ENCODE data around the gene HMCES.

HMCES gene

DNA sequence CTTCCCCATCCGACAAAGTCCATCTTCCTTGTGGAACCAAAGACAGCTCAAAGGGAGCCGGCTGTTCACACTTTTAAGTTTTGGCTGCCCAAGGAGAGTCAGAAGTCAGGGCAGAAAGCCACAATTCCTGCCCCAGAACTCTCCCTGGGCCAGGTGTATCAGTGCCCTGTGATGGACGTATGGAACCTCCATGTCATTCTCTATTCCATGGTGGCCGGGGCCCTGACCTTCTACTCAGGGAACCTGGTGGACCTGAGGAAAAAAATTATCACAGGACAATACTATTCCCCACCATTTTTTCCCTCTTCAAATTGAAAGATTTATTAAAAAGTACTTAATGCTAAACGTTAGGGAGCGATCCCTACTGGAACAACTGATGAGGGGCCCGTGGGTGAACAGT is 66.6 kb downstream of the HMCES start:
- no peaks in the 10 kb centered on the region for H3K36me3 ChIP-seq (ENCODE audit: control insufficient read depth in 2 of 2, insufficient read depth in 1 of 2, low read length in 2 of 2)
- H3K4me1 ChIP-seq (ENCODE audit: control insufficient read depth, insufficient read depth, low read length): no peaks in the 10 kb centered on the region
- H3K9me3 ChIP-seq (ENCODE audit: control insufficient read depth, insufficient read depth, low read depth, low read length): no peaks in the 10 kb centered on the region
- POLR2A ChIA-PET: no interaction called here
- no peak overlapping the region for H3K4me3 ChIP-seq (ENCODE audit: low read depth, low read length)
- CTCF ChIA-PET: interaction anchor here (0.6 kb wide), 1 partner anchor 370 kb away, joined by 3 read pairs; no protein-coding TSS in a partner anchor
- TF ChIP-seq YY1 (tag by site-specific recombination; IDR thresholded peaks at IDR 0.05): no peak
- no peak for TF ChIP-seq ZNF114 (tag by site-specific recombination; IDR thresholded peaks at IDR 0.05)
- TF ChIP-seq ZNF18 (tag by site-specific recombination; IDR thresholded peaks at IDR 0.05): no peak
- TF ChIP-seq TRIM28 (IDR thresholded peaks at IDR 0.05; ENCODE audit: borderline replicate concordance, low read length): no peak
- no peak for TF ChIP-seq ZNF600 (tag by site-specific recombination; IDR thresholded peaks at IDR 0.05)
- TF ChIP-seq YY2 (tag by site-specific recombination; IDR thresholded peaks at IDR 0.05): no peak
- TF ChIP-seq PRDM10 (tag by site-specific recombination; IDR thresholded peaks at IDR 0.05): no peak
- TF ChIP-seq, protein P1, sequence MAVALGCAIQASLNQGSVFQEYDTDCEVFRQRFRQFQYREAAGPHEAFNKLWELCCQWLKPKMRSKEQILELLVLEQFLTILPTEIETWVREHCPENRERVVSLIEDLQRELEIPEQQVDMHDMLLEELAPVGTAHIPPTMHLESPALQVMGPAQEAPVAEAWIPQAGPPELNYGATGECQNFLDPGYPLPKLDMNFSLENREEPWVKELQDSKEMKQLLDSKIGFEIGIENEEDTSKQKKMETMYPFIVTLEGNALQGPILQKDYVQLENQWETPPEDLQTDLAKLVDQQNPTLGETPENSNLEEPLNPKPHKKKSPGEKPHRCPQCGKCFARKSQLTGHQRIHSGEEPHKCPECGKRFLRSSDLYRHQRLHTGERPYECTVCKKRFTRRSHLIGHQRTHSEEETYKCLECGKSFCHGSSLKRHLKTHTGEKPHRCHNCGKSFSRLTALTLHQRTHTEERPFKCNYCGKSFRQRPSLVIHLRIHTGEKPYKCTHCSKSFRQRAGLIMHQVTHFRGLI (tag by site-specific recombination; IDR thresholded peaks at IDR 0.05): no peak
- TF ChIP-seq, protein P2, sequence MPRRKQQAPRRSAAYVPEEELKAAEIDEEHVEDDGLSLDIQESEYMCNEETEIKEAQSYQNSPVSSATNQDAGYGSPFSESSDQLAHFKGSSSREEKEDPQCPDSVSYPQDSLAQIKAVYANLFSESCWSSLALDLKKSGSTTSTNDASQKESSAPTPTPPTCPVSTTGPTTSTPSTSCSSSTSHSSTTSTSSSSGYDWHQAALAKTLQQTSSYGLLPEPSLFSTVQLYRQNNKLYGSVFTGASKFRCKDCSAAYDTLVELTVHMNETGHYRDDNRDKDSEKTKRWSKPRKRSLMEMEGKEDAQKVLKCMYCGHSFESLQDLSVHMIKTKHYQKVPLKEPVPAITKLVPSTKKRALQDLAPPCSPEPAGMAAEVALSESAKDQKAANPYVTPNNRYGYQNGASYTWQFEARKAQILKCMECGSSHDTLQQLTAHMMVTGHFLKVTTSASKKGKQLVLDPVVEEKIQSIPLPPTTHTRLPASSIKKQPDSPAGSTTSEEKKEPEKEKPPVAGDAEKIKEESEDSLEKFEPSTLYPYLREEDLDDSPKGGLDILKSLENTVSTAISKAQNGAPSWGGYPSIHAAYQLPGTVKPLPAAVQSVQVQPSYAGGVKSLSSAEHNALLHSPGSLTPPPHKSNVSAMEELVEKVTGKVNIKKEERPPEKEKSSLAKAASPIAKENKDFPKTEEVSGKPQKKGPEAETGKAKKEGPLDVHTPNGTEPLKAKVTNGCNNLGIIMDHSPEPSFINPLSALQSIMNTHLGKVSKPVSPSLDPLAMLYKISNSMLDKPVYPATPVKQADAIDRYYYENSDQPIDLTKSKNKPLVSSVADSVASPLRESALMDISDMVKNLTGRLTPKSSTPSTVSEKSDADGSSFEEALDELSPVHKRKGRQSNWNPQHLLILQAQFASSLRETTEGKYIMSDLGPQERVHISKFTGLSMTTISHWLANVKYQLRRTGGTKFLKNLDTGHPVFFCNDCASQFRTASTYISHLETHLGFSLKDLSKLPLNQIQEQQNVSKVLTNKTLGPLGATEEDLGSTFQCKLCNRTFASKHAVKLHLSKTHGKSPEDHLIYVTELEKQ (tag by site-specific recombination; IDR thresholded peaks at IDR 0.05; ENCODE audit: borderline replicate concordance): no peak
- no peak for TF ChIP-seq ZNF529 (tag by site-specific recombination; IDR thresholded peaks at IDR 0.05; ENCODE audit: insufficient replicate concordance)
- TF ChIP-seq, protein P3, sequence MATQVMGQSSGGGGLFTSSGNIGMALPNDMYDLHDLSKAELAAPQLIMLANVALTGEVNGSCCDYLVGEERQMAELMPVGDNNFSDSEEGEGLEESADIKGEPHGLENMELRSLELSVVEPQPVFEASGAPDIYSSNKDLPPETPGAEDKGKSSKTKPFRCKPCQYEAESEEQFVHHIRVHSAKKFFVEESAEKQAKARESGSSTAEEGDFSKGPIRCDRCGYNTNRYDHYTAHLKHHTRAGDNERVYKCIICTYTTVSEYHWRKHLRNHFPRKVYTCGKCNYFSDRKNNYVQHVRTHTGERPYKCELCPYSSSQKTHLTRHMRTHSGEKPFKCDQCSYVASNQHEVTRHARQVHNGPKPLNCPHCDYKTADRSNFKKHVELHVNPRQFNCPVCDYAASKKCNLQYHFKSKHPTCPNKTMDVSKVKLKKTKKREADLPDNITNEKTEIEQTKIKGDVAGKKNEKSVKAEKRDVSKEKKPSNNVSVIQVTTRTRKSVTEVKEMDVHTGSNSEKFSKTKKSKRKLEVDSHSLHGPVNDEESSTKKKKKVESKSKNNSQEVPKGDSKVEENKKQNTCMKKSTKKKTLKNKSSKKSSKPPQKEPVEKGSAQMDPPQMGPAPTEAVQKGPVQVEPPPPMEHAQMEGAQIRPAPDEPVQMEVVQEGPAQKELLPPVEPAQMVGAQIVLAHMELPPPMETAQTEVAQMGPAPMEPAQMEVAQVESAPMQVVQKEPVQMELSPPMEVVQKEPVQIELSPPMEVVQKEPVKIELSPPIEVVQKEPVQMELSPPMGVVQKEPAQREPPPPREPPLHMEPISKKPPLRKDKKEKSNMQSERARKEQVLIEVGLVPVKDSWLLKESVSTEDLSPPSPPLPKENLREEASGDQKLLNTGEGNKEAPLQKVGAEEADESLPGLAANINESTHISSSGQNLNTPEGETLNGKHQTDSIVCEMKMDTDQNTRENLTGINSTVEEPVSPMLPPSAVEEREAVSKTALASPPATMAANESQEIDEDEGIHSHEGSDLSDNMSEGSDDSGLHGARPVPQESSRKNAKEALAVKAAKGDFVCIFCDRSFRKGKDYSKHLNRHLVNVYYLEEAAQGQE (tag by site-specific recombination; IDR thresholded peaks at IDR 0.05): no peak
- no peak for TF ChIP-seq ZBTB7A (tag by site-specific recombination; IDR thresholded peaks at IDR 0.05; ENCODE audit: low read depth)
- no peak for TF ChIP-seq ZNF518A (tag by site-specific recombination; conservative IDR thresholded peaks at IDR 0.05; ENCODE audit: low read depth)
- TF ChIP-seq ZNF16 (tag by site-specific recombination; IDR thresholded peaks at IDR 0.05; ENCODE audit: low read depth): no peak
- no peak for TF ChIP-seq HOXC10 (CRISPR knock-in tag; IDR thresholded peaks at IDR 0.05)
- no peak overlapping the region for H3K27ac ChIP-seq (ENCODE audit: extremely low read depth, low read depth, low read length)
